Measurements from ENCODE around the gene CCNL1.
"Not testable (repeated sequence)": the region's sequence is repeated elsewhere in the genome, so short reads cannot be mapped to it uniquely, and the experiment has no call there.

Gene CCNL1

DNA sequence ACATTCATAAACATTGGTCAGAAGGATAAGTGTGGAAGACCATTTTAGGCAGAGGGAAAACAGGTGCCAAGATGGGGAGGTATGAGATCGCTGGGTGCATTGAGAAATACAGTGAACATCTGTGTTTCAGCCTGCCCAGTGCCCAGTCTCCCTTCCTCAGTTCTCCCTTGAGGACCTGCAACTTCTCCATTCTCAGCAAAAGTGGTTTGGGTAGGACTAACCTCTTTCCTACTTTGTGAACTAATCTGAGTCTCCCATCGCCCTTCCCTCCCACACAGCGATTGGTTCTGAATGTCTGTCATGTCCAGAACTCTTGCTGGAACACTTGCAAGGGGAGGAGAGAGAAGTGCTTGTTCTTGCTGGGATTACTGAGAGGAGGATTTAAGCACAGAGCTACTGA lies 10.9 kb upstream of the CCNL1 start:
- DNase-seq (ENCODE audit: low spot score) = peak; percentile 38

DNA sequence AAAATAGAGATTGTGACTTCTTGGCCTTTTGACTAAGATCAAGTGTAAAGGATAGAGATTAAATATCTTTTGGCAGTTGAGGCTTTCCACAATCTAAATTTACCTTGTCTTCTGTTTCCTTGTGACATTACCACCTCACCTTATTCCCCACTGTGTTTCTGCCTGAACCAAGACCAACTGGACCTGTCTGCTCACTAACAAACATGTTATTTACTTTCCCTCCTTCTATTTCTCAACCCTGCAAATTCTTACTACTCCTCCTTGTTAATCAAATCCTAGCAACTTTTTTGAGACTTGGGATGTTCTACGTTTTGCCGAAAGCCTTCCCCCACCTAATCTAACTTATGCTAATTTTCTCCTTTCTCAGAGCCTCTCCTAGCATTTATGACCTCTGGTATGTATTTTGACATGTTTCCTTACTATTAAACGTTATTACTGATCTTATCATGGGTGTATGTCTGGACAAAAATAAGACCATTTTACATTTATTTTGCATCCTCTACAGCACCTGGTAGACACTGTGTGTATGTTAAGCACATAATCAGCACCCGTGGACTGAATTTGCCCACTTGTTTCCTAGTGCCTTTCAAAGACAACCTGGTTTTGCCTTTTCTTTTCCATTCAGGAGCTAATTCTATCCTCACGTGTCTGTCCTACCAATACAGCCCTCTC lies 7.6 kb upstream of the CCNL1 start:
- DNase-seq (ENCODE audit: low spot score) = no peak

DNA sequence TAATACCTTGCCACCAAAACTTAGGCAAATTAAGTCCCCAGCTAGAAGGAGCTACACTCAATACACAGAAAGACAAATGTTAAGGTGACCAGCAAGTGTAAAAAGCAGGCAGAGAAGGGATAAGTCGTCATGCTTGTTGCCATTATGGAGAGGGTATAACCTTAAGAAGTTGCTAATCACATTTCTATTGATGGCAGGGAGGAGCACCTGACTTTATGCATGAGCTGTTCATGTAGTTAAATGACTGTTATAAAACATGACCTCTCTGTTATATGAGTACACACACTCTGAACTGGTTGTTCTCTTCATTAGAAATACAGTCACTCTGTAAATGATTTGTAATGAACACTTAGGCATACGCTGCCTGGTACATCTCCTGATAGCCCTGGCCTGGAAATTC lies 6.6 kb upstream of the CCNL1 start:
- DNase-seq (ENCODE audit: low spot score) = no peak

DNA sequence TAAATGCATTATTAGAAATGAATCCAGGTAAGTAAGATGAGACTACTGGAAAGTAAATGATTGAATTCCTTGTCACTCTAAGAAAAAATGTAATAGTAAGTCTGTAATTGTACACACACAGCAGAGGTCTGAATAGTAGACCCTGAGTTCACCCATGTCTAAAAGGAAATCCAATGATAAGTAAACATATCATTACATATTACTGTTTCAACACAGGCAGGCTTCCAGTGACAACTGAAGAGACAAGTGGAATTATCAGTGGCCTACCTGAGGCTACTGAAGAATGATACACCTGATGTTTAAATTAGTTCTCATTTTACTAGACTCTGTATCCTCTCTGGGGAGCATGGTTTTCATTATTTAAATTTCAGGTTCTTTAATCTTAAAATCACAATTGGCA lies 6.2 kb upstream of the CCNL1 start:
- no peak for DNase-seq (ENCODE audit: low spot score)

DNA sequence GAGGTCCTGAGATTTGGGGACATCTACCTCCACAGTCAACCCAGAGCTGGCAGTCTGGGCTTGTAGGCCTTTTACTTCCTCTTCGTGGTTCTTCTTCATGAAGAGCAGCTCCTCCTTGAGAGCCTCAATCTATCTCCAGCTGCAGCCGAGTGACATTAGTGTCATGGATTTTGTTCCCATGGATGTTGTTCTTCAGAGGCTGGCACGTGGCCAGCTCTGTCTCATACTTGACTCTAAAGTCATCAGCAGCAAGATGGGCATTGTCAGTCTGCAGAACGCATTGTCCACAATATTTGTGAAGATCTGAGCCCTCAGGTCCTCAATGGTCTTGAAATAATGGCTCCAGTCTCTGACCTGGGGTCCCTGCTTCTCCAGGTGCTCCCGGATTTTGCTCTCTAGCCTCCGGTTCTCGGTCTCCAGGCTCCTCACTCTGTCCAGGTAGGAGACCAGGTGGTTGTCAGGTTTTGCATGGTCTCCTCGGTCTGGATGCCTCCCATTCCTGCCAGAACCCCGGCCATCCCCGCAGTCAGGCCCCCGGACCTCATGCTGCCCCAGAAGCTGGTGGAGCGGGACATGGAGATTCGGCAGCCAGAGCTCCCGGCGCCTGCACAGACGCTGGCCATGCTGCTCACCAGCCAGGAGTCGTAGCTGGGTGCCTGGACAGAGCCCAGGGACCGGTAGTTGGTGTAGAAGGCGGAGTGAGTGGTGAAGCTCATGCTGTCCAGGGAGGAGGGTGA lies 3.4 kb upstream of the CCNL1 start:
- DNase-seq (ENCODE audit: low spot score) = no peak

DNA sequence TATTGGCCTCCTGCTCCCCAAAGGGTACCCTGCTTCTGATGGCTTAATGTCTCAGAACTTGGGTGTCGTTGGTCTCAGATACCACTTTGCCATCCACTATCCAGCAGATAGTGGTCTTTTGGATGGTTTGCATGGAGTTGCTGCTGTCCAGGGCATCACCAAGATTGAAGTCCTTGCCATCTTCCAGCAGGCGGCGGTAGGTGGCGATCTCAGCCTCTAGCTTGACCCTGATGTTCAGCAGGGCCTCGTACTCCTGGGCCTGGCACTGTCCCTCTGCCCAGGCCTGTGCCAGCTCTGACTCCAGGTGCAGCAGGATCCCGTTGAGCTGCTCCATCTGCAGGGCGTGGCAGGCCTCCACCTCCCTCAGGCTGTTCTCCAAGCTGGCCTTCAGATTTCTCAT lies 2.7 kb upstream of the CCNL1 start:
- not testable (repeated sequence) for DNase-seq (ENCODE audit: low spot score)

- peak; percentile 75 for DNase-seq (ENCODE audit: low spot score)
These were observed 894 bp upstream of the CCNL1 start for GRCh38 chr3:157160658-157161424.

- no peak for DNase-seq (ENCODE audit: low spot score)
These were observed 748 bp downstream of the CCNL1 start for GRCh38 chr3:157159037-157159761.

GRCh38 chr3:157157836-157158235 lies 2.1 kb downstream of the CCNL1 start:
- DNase-seq (ENCODE audit: low spot score) = no peak

GRCh38 chr3:157156837-157157635 lies 2.9 kb downstream of the CCNL1 start:
- DNase-seq (ENCODE audit: low spot score) = no peak

GRCh38 chr3:157155591-157155990 lies 4.4 kb downstream of the CCNL1 start:
- DNase-seq (ENCODE audit: low spot score) = no peak

DNA sequence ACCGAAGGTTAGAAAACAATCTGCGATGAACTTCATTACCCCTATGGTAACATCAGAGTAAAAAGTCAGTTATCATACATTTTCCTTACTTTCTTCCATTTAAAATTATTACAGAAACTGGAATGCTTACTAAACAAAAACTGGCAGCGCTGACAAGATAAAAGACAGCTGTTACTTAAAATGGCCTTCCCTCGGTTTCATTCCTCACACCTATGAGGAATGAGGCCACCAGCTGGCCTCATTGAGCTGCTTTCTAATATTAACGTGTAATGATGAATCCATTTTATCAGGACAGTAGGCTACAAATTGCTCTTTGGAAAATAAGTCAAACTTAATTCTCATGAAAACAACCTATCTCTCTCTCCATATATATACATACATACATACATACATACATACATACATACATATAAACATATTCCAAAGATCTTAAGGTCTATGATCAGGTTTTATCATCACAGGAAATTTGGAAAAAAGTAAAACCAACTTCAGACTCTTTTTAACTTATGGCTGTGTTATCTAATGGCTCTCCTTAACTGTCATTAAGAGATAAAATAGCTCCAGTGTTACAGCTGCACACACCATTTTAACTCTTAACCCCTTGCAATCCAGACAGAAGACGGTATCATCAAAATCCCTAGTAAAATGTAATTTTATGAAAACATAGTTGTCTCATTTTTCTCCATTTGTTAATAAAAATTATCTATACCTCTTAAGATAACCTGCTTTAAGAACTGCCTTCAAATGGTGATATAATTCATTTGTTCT lies 5.2 kb downstream of the CCNL1 start:
- no peak for DNase-seq (ENCODE audit: low spot score)

DNA sequence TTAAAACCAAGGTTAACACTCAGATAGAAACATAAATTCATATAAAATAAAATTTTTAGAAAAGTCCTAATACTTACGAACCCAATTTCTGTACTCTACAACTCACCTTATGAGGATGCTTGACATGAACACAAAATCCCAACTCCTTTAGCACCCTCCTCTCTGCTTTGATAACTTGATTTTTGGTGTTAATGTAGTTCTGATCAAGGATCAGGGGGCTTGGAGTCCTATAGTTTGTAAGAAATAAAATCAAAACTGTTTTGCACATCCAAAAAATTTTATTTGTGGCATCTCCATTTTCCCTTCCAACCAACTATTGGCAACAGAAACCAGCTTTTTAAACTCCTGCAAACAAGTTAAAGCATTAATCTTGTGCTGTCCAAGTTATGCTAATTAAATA lies 7.0 kb downstream of the CCNL1 start:
- no peak for DNase-seq (ENCODE audit: low spot score)

DNA sequence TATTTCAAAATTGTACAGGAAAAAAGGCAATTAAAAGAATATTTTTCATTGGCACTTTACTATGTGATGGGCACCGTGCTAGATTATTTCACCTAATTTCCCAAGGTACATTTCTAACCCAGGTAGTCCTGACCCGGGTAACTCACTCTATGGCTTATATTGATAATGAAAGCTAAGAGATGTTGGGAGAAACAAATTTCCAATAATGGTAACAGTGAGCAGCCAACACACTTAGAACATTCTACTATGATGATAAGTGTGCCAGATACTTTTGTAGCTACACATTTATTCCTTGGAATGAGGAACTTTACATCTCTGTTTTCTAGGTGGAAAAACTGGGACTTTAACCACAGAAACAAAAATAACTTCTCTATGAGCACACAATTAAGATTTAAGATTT lies 7.5 kb downstream of the CCNL1 start:
- no peak for DNase-seq (ENCODE audit: low spot score)

DNA sequence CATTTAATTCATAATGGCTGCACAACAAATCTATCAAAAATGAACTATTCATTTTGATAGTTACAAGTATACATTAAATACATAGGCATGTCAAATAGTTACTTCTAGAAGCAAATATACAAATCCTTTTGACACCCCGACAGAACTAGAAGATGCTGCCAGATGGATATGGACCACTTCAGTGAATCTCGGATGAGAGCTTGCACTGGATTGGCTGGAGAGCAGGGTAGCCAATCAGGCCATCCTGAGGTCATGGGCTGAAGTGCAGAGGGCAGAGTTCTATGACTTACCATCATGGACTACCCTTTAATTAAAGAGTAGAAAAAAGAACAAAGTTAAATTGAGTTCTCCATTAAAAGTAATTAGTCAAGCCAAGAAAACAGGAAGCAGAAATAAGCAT lies 8.3 kb downstream of the CCNL1 start:
- no peak for DNase-seq (ENCODE audit: low spot score)

DNA sequence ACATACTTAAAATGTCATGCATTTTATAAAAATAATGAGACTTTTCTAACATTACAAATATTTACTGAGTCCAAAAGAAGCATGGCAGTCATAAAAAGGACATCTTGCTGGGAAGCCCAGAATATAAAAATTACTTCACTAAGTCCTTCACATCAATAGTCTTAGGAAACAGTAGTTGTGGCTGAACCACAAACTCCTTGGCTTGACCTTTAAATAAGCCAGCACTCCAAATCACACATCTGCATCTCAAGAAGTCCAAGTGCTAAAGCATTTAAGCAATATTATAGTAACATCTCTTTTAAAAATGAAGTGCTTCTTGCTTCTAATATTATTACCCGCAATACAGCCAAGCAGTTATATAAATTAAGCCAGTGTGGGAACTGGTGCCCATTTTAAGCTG lies 8.8 kb downstream of the CCNL1 start:
- no peak for DNase-seq (ENCODE audit: low spot score)

DNA sequence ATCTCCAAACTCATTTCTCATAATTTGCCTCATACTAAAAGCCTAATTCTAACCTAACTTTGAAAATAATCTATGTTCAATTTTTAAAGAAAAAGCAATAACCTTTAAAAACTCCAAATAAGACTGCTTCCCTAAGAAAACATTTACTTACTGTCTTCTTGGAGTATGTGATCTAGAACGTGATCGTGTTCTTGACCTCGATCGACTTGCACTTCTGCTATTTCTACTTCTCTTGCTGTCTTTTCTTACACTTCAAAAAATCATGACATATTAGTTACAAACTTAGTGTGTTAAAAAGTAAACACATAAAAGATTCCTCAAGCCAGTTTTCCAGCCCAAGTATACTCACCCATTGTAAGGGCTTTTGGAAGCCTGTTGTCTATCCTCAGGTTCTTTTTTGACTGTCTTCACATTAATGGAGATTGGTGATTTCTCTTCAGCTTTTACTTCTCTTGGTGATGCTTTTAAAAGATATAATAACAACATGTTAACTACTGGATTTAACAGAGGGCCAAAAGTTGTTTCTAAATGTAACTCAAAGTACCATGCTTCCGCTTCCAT lies 10.7 kb downstream of the CCNL1 start:
- no peak for DNase-seq (ENCODE audit: low spot score)

GRCh38 chr3:157148196-157148889 lies 11.6 kb downstream of the CCNL1 start:
- DNase-seq (ENCODE audit: low spot score) = no peak

GRCh38 chr3:157147099-157147803 lies 12.7 kb downstream of the CCNL1 start:
- no peak for DNase-seq (ENCODE audit: low spot score)
